K562 (cell line): ENCODE data around the gene DNASE1L2. TPM values are rescaled to one million over a fixed set of nuclear protein-coding genes. Genes with fewer than 3 reads are reported as not detected.
A peak's percentile ranks its signal among the peaks of the same experiment; 100 is the strongest.
"Not testable (repeated sequence)": the region's sequence is repeated elsewhere in the genome, so short reads cannot be mapped to it uniquely, and the experiment has no call there.

ENCODE experiments used
- ATAC-seq: fragments of 200-7000 bp; cut with Tn5 transposase; 3 replicates; pipeline ENCODE4 v1.9.1; 2020; ENCODE audit warnings: moderate library complexity
- BruUV-seq: library from RNA; stranded (reverse); fragments of 400-500 nt; replicated peaks from 2 replicates; lab custom pipeline; 2021; lab: Mats Ljungman, UMichigan
- CTCF ChIA-PET: fragments of 300-600 bp; formaldehyde crosslinking; extraction: SDS; loops from one replicate; lab custom pipeline; 2021; ENCODE audit warnings: low intra/inter-chr PET ratio; lab: Yijun Ruan, JAX
- POLR2A ChIA-PET: fragments of 300-600, 350-650 bp; sonication (Branson Sonifier 250); formaldehyde crosslinking; extraction: SDS; loops from one replicate; lab custom pipeline; 2021; ENCODE audit warnings: antibody characterized with exemption, inconsistent platforms; lab: Yijun Ruan, JAX
- DNase-seq, 4 experiments: peaks; one replicate each; pipeline versions ENCODE4 v3.0.0 to v3.0.0-alpha.2; 2011 to 2018; ENCODE audit warnings: low spot score in 3 of 4, mixed read lengths in 3 of 4; ENCODE audit errors: extremely low read depth in 1 of 4
- FAIRE-seq: peaks from 2 replicates; lab custom pipeline; 2011; peaks lifted over from hg19 to GRCh38; lab: Jason Lieb, UNC
- H2AFZ ChIP-seq: 2 replicates; pipeline ENCODE4 v1.6.0; 2011; ENCODE audit warnings: low read depth, low read length, control low read depth, inconsistent platforms
- H3K27ac ChIP-seq: fragments of 200-600 bp; 3 replicates; pipeline ENCODE4 v1.8.0; 2011; ENCODE audit warnings: low read depth, mild to moderate bottlenecking, control low read depth, inconsistent platforms, low read length, moderate library complexity, mixed read lengths; ENCODE audit errors: extremely low read depth
- H3K27me3 ChIP-seq, 2 experiments: fragments of 300-600 bp in 1 of 2; 2 replicates in 1 of 2; 3 replicates in 1 of 2; pipeline versions ENCODE4 v1.6.0 to v1.8.0; 2011; ENCODE audit warnings: inconsistent platforms in 2 of 2, low read length in 2 of 2, mild to moderate bottlenecking in 1 of 2, mixed read lengths in 1 of 2, moderate library complexity in 1 of 2; ENCODE audit not compliant: control insufficient read depth in 2 of 2, insufficient read depth in 2 of 2
- H3K36me3 ChIP-seq: fragments of 300-600 bp; 3 replicates; pipeline ENCODE4 v1.8.0; 2011; ENCODE audit warnings: mild to moderate bottlenecking, low read length, inconsistent platforms; ENCODE audit not compliant: control insufficient read depth, insufficient read depth
- H3K4me1 ChIP-seq, 2 experiments: fragments of 200-600 bp in 1 of 2; replicated peaks in 1 of 2; 2 replicates in 1 of 2; 3 replicates in 1 of 2; pipeline versions ENCODE4 v1.5.1 to v1.8.0; 2011; ENCODE audit warnings: inconsistent platforms in 2 of 2, low read length in 2 of 2, mild to moderate bottlenecking in 1 of 2, mixed read lengths in 1 of 2, moderate library complexity in 1 of 2; ENCODE audit not compliant: control insufficient read depth in 2 of 2, insufficient read depth in 2 of 2
- H3K4me2 ChIP-seq: 2 replicates; pipeline ENCODE4 v1.6.1; 2011; ENCODE audit warnings: low read length, control low read depth, inconsistent platforms, mixed read lengths; ENCODE audit not compliant: insufficient read depth
- H3K4me3 ChIP-seq: fragments of 200-600 bp; sonication (generic), shearing (Covaris generic); 2 replicates; pipeline ENCODE4 v1.5.1; 2016; ENCODE audit warnings: control low read depth, inconsistent platforms
- H3K79me2 ChIP-seq: fragments of 200-600 bp; 3 replicates; pipeline ENCODE4 v1.8.0; 2011; ENCODE audit warnings: low read length, inconsistent platforms; ENCODE audit not compliant: control insufficient read depth, insufficient read depth
- H3K9ac ChIP-seq, 2 experiments: 2 replicates each; pipeline versions ENCODE4 v1.6.0 to v1.6.1; 2011; ENCODE audit warnings: low read depth in 2 of 2, low read length in 2 of 2, control low read depth in 1 of 2, inconsistent platforms in 1 of 2, mild to moderate bottlenecking in 1 of 2, mixed read lengths in 1 of 2; ENCODE audit not compliant: insufficient read depth in 1 of 2
- H3K9me1 ChIP-seq: one replicate; pipeline ENCODE4 v1.6.0; 2011; ENCODE audit warnings: inconsistent platforms, mild to moderate bottlenecking, low read length, moderate library complexity; ENCODE audit not compliant: control insufficient read depth, insufficient read depth
- H3K9me3 ChIP-seq: replicated peaks from 2 replicates; pipeline ENCODE4 v1.5.1; 2011; ENCODE audit warnings: low read depth, low read length, inconsistent platforms; ENCODE audit not compliant: control insufficient read depth, insufficient read depth
- H4K20me1 ChIP-seq: replicated peaks from 2 replicates; pipeline ENCODE4 v1.6.1; 2011; ENCODE audit warnings: low read length, inconsistent platforms, mixed read lengths; ENCODE audit not compliant: control insufficient read depth, insufficient read depth
- FOXM1 ChIP-seq, 2 experiments: fragments of 450-650 bp in 1 of 2; sonication (generic) in 1 of 2; formaldehyde crosslinking in 1 of 2; IDR thresholded peaks; 2 replicates each; pipeline versions ENCODE4 v1.6.1 to v1.9.0; 2017 to 2022; ENCODE audit warnings: low read depth in 2 of 2, mild to moderate bottlenecking in 2 of 2, missing genetic modification reagents in 1 of 2, moderate library complexity in 1 of 2
- HLTF ChIP-seq: fragments of 450-650 bp; IDR thresholded peaks from 2 replicates; pipeline ENCODE4 v1.6.1; 2016
- KDM2B ChIP-seq: fragments of 250-450 bp; sonication (Bioruptor Pico); IDR thresholded peaks from 2 replicates; pipeline ENCODE4 v1.8.0; 2021; ENCODE audit warnings: mild to moderate bottlenecking, moderate library complexity
- KDM5B ChIP-seq: fragments of 200-600 bp; sonication (generic); IDR thresholded peaks from 2 replicates; pipeline ENCODE4 v1.6.1; 2012; ENCODE audit warnings: low read depth, mild to moderate bottlenecking, moderate library complexity, low read length, control low read depth, inconsistent platforms; ENCODE audit not compliant: insufficient replicate concordance
- MTA1 ChIP-seq: fragments of 450-650 bp; IDR thresholded peaks from 2 replicates; pipeline ENCODE4 v1.6.1; 2017; ENCODE audit warnings: borderline replicate concordance
- NCOA6 ChIP-seq: fragments of 450-650 bp; IDR thresholded peaks from 2 replicates; pipeline ENCODE4 v1.6.1; 2017; ENCODE audit warnings: mild to moderate bottlenecking
- PCBP1 ChIP-seq: fragments of 200-400 bp; formaldehyde crosslinking; IDR thresholded peaks from 2 replicates; pipeline ENCODE4 v1.6.1; 2018; ENCODE audit warnings: mild to moderate bottlenecking, low read depth, low read length; ENCODE audit not compliant: poor library complexity, severe bottlenecking
- SMARCC2 ChIP-seq: fragments of 450-650 bp; IDR thresholded peaks from 2 replicates; pipeline ENCODE4 v1.6.1; 2017; ENCODE audit warnings: antibody characterized with exemption, moderate library complexity, mild to moderate bottlenecking, low read depth
- ZBED1 ChIP-seq: IDR thresholded peaks from 2 replicates; pipeline ENCODE4 v1.6.1; 2014
- ZKSCAN3 ChIP-seq: fragments of 250-450 bp; sonication (Bioruptor Pico); IDR thresholded peaks from 2 replicates; pipeline ENCODE4 v1.4.0; 2020
- ZNF175 ChIP-seq: fragments of 200-800 bp; sonication (Bioruptor generic); IDR thresholded peaks from 2 replicates; pipeline ENCODE4 v1.6.1; 2016; ENCODE audit warnings: low read depth, mild to moderate bottlenecking, missing genetic modification characterization, missing compliant biosample characterization
- WGBS: fragments of 100-300 bp; shearing (Covaris generic); methylation state at CpG from one replicate; pipeline ENCODE4 v1.1.6; 2016; ENCODE audit warnings: low coverage, mixed read lengths; ENCODE audit not compliant: insufficient coverage; ENCODE audit errors: missing lambda C conversion rate; 5-methylcytosine and 5-hydroxymethylcytosine counted together
- in situ Hi-C: fragments of 300-500 bp; cut with MboI; formaldehyde crosslinking; loops from 4 replicates; pipeline ENCODE4 v1.15.0; 2018; ENCODE audit warnings: inconsistent platforms, mixed read lengths
- intact Hi-C: fragments of 100-400 bp; cut with micrococcal nuclease; formaldehyde crosslinking; loops from 2 replicates; pipeline ENCODE4 v1.14.2; 2022
- polyA plus RNA-seq, 8 experiments: library from polyadenylated mRNA; depleted of rRNA in 4 of 8; stranded (reverse) in 5 of 8; unstranded in 3 of 8; fragments of >200 nt; fragmentation: Nextera tagmentation in 2 of 8; fragmentation: Illumina TruSeq in 1 of 8; extraction: Ambion mirVana in 2 of 8; extraction: Trizol in 1 of 8; gene quantifications; 2 replicates each; pipeline versions ENCODE4 v1.2.1 to v1.2.3, GENCODE V29; 2011 to 2014; ENCODE audit warnings: inconsistent platforms in 1 of 8, missing spikeins in 1 of 8
- total RNA-seq, 7 experiments: library from RNA; depleted of rRNA in 6 of 7; stranded (reverse); fragments of >200 nt in 6 of 7; fragmentation: Illumina TruSeq in 2 of 7; extraction: Trizol in 2 of 7; gene quantifications; 2 replicates each; pipeline versions ENCODE4 v1.2.1 to v1.2.3, GENCODE V29; 2011 to 2021; ENCODE audit warnings: low replicate concordance in 1 of 7
- TF ChIP-seq, protein P1 (sequence below): fragments of 450-650 bp; IDR thresholded peaks from 2 replicates; pipeline ENCODE4 v1.6.1; 2016; ENCODE audit warnings: borderline replicate concordance
- TF ChIP-seq, protein P2 (sequence below): fragments of 200-800 bp; sonication (Bioruptor generic); IDR thresholded peaks from 2 replicates; pipeline ENCODE4 v1.6.1; 2017; ENCODE audit warnings: missing genetic modification characterization, missing compliant biosample characterization

DNASE1L2 gene
- total and polyA plus RNA-seq, 9 of the 15 experiments (the other 6 are each of a cell fraction or from before 2014, with no cell fraction given), result 0.08 to 2.7 (median 1.7) TPM; not detected in 1

DNA sequence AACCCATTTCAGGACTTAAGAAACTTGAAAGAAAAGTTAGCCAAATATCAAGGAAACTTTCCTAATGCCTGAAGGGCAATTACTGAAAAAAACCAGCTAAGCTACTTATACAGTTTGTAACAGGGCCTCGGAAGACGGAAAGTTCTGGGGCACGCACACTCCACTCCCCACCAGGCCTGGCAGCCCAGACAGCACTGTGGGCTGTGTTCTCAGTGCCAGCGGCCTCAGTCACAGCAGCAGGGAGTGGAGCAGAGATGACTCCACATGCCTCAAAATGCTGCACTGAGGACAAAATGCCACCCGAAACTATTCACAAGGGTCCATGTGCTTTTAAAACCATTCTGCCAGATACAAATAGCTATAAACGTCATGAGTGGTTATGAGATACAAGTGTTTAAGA, 21.5 kb downstream of the DNASE1L2 start:
- 94% methylated on average over 6 of the region's 6 CpGs for WGBS
- H3K27me3 ChIP-seq, result no peaks in the 10 kb centered on the region
- H3K9me1 ChIP-seq, result no peaks in the 10 kb centered on the region
- peaks cover 30% of the 10 kb centered on the region for H3K79me2 ChIP-seq
- POLR2A ChIA-PET, result interaction anchor here (0.5 to 3.4 kb wide), 6 partner anchors 8 to 293 kb away, joined by 3 to 14 read pairs (median 4); partner anchors contain the start of genes RNPS1 and RPS2
- H4K20me1 ChIP-seq, result peaks cover 2% of the 10 kb centered on the region; the same call in 1 of the 2 replicates
- in situ Hi-C loops, result no loop called here
- TF ChIP-seq FOXM1 (IDR thresholded peaks at IDR 0.05; ENCODE audit: low read depth) (no peak), FOXM1 (CRISPR knock-in tag; IDR thresholded peaks at IDR 0.05; ENCODE audit: low read depth) (no peak), PCBP1 (no peak), NCOA6 (no peak), ZBED1 (no peak), KDM2B (CRISPR knock-in tag) (no peak), KDM5B (no peak), ZKSCAN3 (CRISPR knock-in tag) (no peak), ZNF175 (no peak), HLTF (no peak), SMARCC2 (no peak), MTA1 (no peak)
- TF ChIP-seq, protein P1, sequence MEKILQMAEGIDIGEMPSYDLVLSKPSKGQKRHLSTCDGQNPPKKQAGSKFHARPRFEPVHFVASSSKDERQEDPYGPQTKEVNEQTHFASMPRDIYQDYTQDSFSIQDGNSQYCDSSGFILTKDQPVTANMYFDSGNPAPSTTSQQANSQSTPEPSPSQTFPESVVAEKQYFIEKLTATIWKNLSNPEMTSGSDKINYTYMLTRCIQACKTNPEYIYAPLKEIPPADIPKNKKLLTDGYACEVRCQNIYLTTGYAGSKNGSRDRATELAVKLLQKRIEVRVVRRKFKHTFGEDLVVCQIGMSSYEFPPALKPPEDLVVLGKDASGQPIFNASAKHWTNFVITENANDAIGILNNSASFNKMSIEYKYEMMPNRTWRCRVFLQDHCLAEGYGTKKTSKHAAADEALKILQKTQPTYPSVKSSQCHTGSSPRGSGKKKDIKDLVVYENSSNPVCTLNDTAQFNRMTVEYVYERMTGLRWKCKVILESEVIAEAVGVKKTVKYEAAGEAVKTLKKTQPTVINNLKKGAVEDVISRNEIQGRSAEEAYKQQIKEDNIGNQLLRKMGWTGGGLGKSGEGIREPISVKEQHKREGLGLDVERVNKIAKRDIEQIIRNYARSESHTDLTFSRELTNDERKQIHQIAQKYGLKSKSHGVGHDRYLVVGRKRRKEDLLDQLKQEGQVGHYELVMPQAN, result no peak
- TF ChIP-seq, protein P2, sequence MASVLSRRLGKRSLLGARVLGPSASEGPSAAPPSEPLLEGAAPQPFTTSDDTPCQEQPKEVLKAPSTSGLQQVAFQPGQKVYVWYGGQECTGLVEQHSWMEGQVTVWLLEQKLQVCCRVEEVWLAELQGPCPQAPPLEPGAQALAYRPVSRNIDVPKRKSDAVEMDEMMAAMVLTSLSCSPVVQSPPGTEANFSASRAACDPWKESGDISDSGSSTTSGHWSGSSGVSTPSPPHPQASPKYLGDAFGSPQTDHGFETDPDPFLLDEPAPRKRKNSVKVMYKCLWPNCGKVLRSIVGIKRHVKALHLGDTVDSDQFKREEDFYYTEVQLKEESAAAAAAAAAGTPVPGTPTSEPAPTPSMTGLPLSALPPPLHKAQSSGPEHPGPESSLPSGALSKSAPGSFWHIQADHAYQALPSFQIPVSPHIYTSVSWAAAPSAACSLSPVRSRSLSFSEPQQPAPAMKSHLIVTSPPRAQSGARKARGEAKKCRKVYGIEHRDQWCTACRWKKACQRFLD (CRISPR knock-in tag), result no peak
- TF ChIP-seq, all 486 proteins: peak for 0
- no peak overlapping the region for H2AFZ ChIP-seq
- no peak overlapping the region for H3K4me2 ChIP-seq
- H3K4me1 ChIP-seq, result peaks cover 0 to 2% of the 10 kb centered on the region in 2 experiments; a peak in 1 of 5 replicates
- no peak for DNase-seq
- H3K9ac ChIP-seq, result 0 out of 4 replicates have a peak overlapping the region, but pooled peaks of 1 of the 2 experiments have one; percentile 23
- FAIRE-seq, result no peak
- peaks cover 99% of the 10 kb centered on the region for H3K36me3 ChIP-seq
- H3K9me3 ChIP-seq, result no peaks in the 10 kb centered on the region
- intact Hi-C loops, result no loop called here
- H3K27ac ChIP-seq, result no peak overlapping the region
- no peak for ATAC-seq
- CTCF ChIA-PET, result no interaction called here
- BruUV-seq, result no TSS peak
- H3K4me3 ChIP-seq, result no peak overlapping the region

DNA sequence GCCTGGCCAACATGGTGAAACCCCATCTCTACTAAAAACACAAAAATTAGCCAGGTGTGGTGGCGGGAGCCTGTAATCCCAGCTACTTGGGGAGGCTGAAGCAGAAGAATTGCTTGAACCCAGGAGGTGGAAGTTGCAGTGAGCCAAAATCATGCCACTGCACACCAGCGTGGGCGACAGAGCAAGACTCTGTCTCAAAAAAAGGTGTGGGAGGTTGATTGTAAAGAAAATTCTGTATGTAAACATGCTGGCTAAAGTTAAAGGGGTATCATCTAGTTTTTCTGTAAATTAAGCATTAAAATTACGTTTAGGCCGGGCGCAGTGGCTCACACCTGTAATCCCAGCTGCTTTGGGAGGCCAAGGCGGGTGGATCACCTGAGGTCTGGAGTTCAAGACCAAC, 22.3 kb downstream of the DNASE1L2 start:
- H3K4me3 ChIP-seq, H3K9me3 ChIP-seq, H3K9ac ChIP-seq, H3K9me1 ChIP-seq, H3K27ac ChIP-seq, H4K20me1 ChIP-seq, H3K27me3 ChIP-seq, DNase-seq, H3K4me2 ChIP-seq, FAIRE-seq, in situ Hi-C loops, BruUV-seq, H3K4me1 ChIP-seq, intact Hi-C loops, CTCF ChIA-PET, ATAC-seq, H2AFZ ChIP-seq: not testable (repeated sequence)
- 95% methylated on average over 7 of the region's 7 CpGs for WGBS
- Histone ChIP-seq H3K79me2 (peaks cover 38% of the 10 kb centered on the region), H3K36me3 (peaks cover 99% of the 10 kb centered on the region)
- POLR2A ChIA-PET, result interaction anchor here (0.6 to 3.4 kb wide), 5 partner anchors 10 to 185 kb away, joined by 3 to 14 read pairs (median 3); partner anchors contain the start of genes RNPS1 and TRAF7
